ENCODE data around the gene TMCO4.

TMCO4 gene

GRCh38 chr1:19775317-19775716, 24.4 kb downstream of the TMCO4 start:
- DNase-seq, result no peak

- no peak for DNase-seq
These were observed 25.4 kb downstream of the TMCO4 start for GRCh38 chr1:19774180-19774785.

- no peak for DNase-seq
These were observed 26.2 kb downstream of the TMCO4 start for GRCh38 chr1:19773485-19773884.

GRCh38 chr1:19772053-19772452, 27.7 kb downstream of the TMCO4 start:
- no peak for DNase-seq

GRCh38 chr1:19771350-19771749, 28.4 kb downstream of the TMCO4 start:
- DNase-seq, result no peak

GRCh38 chr1:19770436-19771190, 29.1 kb downstream of the TMCO4 start:
- no peak for DNase-seq

GRCh38 chr1:19769211-19769932, 30.3 kb downstream of the TMCO4 start:
- no peak for DNase-seq

GRCh38 chr1:19768353-19769210, 31.1 kb downstream of the TMCO4 start:
- no peak for DNase-seq

GRCh38 chr1:19765623-19766022, 34.1 kb downstream of the TMCO4 start:
- no peak for DNase-seq

GRCh38 chr1:19764848-19765247, 34.9 kb downstream of the TMCO4 start:
- DNase-seq, result no peak

- DNase-seq, result no peak
These were observed 37.4 kb downstream of the TMCO4 start for GRCh38 chr1:19762175-19762779.

- DNase-seq, result no peak
These were observed 40.0 kb downstream of the TMCO4 start for GRCh38 chr1:19759740-19760089.

GRCh38 chr1:19758227-19758830, 41.4 kb downstream of the TMCO4 start:
- no peak for DNase-seq

GRCh38 chr1:19757641-19758040, 42.1 kb downstream of the TMCO4 start:
- DNase-seq, result no peak

- no peak for DNase-seq
These were observed 43.2 kb downstream of the TMCO4 start for GRCh38 chr1:19756480-19756879.

- DNase-seq, result no peak
These were observed 45.2 kb downstream of the TMCO4 start for GRCh38 chr1:19754482-19754881.

GRCh38 chr1:19752083-19752696, 47.5 kb downstream of the TMCO4 start:
- no peak for DNase-seq

GRCh38 chr1:19750882-19751276, 48.8 kb downstream of the TMCO4 start:
- no peak for DNase-seq

- no peak for DNase-seq
These were observed 49.4 kb downstream of the TMCO4 start for GRCh38 chr1:19750101-19750881.

GRCh38 chr1:19749685-19750084, 50.0 kb downstream of the TMCO4 start:
- no peak for DNase-seq

- DNase-seq, result no peak
These were observed 52.0 kb downstream of the TMCO4 start for GRCh38 chr1:19747761-19748160.

Measured in NK-92 treated with Interleukin-12 subunit alpha and Interleukin-12 subunit beta, amount 100 ng/mL, for 24 hours (cell line).